Stimulated activated CD8-positive, alpha-beta memory T cell treated with anti-CD3 and anti-CD28 coated beads, Interleukin-7, amount 100 ng/mL, for 24 hours (primary cell): Measurements from ENCODE around the gene ACAP2.
"Not testable (repeated sequence)": the region's sequence is repeated elsewhere in the genome, so short reads cannot be mapped to it uniquely, and the experiment has no call there.

Source experiments
- DNase-seq: peaks from one replicate; pipeline ENCODE4 v3.0.0-alpha.2; 2020; ENCODE audit warnings: low read depth

ACAP2 gene

DNA sequence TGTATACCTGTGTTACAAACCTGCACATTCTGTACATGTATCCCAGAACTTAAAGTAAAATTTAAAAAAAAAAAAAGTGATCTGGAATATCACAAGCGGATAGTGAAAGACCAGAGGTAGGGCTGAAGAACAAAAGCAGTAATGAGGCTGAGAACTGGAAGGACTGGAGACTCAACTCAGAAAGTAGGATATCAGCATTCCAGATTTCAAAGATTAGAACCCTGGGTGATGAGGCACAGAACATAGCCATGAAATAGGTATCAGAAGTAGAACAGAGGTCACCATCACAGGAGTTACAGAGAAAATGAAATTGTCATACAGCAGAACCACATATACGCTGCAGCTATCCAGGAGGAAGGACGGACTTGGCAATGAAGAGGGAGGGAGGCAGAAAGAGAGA, 56.1 kb downstream of the ACAP2 start:
- no peak for DNase-seq

DNA sequence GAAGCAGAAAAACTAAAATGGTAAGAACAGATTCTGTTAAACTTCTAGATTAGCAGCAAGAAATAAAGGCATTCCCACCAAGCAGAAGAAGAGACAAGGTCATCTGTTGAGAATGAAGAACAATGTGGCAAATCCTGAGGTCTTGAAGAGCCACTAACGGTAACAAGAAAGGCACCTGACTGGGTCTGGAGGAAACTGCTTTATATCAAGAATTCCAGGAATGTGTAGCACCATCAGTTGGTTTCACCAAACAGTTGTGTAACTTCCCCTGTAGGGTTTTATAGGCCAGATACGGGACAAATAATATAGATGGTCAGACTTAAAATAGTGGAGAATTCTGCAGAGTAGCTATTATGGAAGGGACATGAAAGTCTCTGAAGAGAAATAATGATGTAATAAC, 57.3 kb downstream of the ACAP2 start:
- no peak for DNase-seq

GRCh38 chr3:195384952-195385351, 57.9 kb downstream of the ACAP2 start:
- DNase-seq, result no peak

GRCh38 chr3:195372220-195372619, 70.6 kb downstream of the ACAP2 start:
- DNase-seq, result no peak

GRCh38 chr3:195366200-195366925, 76.5 kb downstream of the ACAP2 start:
- DNase-seq, result no peak

DNA sequence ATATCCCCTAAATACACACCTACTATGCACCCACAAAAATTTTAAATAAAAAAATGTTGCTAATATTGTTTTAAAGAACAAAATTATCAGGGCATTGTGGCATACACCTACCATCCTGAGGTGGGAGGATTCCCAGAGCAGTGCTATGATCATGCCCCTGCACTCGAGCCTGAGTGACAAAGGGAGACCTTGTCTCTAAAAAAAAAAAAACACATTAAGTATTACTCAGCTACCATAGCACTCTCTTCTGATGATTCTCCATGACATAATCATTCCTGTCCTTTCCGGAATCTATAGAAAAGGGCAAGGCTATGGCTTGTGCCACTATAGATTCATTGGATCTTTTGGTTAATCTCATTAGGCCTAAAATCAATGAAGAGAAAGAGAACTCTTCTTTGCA, 77.4 kb downstream of the ACAP2 start:
- no peak for DNase-seq

DNA sequence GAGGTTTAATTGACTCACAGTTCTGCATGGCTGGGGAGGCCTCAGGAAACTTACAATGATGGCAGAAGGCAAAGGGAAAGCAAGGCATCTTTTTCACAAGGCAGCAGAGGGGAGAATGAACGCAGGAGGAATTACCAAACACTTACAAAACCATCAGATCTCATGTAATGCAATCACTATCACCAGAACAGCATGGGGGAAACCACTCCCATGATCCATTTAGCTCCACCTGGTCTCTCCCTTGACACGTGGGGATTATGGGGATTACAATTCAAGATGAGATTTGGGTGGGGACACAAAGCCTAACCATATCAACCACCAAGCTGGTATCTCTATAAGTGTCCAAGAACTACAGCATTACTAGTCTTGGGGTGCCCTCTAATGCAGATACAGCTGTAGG, 85.0 kb downstream of the ACAP2 start:
- not testable (repeated sequence) for DNase-seq

GRCh38 chr3:195356151-195357086, 86.4 kb downstream of the ACAP2 start:
- DNase-seq, result no peak

GRCh38 chr3:195354009-195354408, 88.8 kb downstream of the ACAP2 start:
- DNase-seq, result not testable (repeated sequence)

DNA sequence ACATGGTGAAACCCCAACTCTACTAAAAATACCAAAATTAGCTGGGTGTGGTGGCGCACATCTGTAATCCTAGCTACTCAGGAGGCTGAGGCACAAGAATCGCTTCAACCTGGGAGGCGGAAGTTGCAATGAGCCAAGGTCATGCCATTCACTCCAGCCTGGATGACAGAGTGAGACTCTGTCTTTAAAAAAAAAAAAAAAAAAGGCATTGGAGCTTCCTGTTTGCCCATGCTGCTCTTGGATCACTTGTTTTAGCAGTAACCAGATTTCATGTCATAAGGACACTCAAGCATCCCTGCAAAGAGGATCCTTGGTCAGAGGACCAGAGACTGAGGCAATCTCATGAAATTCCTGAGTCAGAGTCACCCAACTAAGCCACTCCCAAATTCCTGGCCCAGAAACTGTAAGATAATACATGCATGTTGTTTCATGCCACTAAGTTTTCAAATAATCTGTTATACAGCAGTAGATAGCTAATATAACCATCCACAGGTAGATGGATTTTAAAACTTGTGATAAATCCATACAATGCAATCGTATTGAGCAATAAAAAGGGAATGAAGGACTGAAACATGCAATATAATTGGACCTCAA, 89.8 kb downstream of the ACAP2 start:
- DNase-seq, result no peak

DNA sequence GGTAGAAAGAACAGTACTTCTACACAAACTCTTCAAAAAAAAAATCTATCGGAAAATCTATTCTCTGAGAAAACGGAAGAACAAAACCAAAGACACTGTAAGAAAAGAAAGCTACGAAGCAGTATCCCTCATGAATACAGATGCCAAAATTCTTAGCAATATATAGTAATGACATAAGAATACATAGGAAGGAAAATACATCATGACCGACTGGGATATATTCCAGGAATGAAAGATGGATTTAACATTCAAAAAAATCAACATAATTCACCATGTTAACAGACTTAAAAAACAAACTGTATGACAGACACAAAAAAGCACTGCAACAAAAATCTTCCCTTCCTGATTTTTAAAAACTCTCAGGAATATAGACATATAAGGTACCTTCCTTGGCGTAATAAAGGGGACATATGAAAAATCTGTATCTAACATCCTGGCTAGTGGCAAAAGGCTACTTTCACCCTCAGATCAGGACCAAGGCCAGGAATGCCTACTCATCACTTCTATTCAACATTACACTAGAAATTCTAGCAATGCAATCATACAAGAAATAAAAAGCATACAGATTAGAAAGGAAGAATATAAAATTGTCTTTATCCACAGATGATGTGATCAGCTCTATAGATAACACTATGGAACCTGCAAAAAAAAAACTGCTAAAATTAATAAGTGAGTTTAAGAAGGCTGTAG, 94.2 kb downstream of the ACAP2 start:
- DNase-seq, result no peak

DNA sequence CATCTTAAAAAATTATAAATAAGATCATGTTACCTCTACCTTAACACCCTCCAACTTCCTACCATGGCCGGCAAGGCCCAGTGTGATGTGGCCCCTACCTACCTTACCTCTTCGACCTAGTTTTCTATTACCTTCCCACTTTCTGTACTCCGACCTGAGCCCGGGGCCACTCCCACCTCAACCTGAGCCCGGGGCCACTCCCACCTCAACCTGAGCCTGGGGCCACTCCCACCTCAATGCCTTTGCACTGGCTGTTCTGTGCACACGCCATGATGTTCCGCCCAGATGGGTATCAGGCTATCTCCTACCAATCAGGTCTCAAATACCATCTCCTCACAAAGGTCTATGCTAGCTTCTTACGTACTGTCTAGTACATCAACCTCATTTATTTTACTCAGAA, 105.1 kb downstream of the ACAP2 start:
- no peak for DNase-seq

DNA sequence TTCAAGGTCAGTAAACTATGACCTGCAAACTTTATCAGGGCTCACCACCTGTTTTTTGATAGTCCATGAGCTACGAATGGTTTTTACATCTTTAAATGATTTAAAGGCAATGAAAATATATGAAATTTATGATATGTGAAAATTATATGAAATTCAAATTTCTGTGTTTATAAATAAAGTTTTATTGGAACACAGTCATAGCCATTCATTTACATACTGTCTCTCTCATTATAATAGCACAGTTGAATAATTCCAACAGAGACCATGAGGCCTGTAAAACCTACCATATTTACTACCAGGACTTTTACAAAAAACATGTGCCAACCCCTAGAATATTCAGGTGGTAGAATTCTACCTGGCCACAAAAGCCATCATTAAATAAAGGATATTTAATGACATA, 107.9 kb downstream of the ACAP2 start:
- no peak for DNase-seq

DNA sequence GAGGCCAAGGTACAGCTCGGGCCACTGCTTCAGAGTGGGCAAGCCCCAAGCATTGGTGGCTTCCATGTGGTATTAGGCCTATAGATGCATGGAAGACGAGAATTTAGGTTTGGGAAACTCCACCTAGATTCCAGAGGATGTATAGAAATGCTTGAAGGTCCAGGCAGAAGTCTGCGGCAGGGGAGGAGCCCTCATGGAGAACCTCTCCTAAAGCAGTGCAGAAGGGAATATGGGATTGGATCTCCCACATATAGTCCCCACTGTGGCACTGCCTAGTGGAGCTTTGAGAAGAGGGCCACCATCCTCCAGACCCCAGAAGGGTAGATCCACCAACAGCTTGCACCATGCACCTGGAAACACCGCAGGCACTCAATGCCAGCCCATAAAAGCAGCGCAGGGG, 123.8 kb downstream of the ACAP2 start:
- no peak for DNase-seq

DNA sequence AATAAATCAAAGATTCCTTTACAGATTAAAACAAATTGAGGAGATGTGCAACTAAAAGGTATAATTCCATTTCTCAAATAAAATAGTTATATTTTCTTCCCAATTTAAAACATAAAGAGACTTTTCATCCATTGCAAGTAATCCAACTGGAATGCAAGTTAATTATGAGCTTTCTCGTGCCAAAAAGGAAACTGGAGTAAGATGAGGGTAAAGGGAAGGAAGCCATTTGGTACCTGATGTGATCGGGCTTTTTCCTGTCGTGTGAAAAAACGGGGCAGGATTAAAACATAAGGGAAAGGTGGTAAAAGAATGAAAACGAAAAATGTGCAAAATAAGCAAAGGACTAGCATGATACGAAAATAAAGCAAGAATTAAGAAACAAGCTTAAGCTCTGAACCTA, 130.1 kb downstream of the ACAP2 start:
- no peak for DNase-seq

DNA sequence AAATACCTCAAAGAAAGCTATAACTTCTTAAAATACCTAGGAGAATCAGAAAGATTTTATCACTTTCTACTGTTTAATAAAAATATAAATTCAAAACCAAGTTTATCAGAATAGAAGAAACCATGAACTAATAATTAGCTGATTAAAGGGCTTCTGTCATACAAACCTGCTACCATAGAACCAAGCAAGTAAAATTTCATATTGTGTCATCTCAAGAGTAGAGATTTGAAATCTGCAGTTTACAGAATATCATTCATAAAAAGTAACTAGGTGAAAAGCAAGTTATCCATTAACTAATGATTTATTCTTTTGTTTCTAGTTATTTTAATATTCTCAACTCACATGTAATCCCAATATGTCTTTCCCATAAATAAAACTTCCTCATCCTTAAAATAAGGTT, 135.1 kb downstream of the ACAP2 start:
- DNase-seq, result no peak

DNA sequence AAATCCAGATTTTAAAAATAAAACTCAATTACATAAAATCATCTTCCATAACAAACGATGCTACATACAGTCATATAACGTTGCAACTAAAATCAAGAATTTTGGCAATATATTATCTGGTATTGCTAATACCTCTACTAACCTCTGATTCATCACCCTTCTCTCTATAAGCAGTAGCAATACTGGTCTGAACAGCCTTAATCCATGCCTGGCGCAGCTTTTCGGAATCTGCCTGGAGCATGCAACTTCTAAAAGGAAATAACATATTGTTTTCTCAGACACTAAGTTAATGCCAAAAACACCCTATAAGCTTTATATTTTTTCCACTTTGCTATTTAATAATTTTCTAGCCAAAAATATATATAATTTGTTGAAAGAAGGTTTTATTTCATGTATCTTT, 136.5 kb downstream of the ACAP2 start:
- no peak for DNase-seq

- DNase-seq, result no peak
These were observed 140.4 kb downstream of the ACAP2 start for GRCh38 chr3:195302431-195302830.

DNA sequence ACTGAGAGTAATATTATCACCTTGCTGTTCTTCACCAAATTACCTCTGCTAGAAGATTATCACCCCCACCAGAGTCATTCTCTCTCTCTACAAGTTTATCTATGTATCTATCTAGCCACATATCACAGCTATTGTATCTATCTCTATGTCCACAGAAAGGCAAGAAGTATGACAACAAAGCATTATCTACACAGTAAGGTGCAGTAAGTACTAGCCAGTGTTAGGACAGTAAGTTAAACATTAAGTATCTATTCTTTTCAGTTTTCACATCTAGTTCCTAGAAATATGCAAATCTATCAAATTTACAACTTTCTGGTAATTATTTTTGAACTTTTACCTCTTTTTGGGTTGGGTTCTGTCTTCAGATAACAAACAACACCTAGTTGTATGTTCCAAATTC, 145.4 kb downstream of the ACAP2 start:
- no peak for DNase-seq

DNA sequence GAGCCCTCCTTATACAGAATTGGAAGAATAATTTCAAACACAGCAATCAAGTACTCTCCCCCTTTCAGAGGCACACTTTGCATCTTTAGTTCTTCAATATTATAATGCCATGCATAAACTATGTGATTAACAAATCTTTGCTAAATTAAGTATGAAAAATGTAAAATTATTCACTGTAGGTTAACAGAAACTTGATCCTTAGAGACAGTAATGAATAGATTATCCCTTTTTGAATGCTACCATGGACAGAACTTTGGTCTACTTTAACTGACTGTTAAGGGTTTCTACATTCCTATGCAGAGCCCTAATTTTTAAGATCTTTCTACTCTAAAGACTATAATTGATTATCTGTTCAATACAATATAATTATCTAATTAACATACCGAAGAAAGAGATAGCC, 146.2 kb downstream of the ACAP2 start:
- no peak for DNase-seq

GRCh38 chr3:195291121-195291520, 151.7 kb downstream of the ACAP2 start:
- no peak for DNase-seq

DNA sequence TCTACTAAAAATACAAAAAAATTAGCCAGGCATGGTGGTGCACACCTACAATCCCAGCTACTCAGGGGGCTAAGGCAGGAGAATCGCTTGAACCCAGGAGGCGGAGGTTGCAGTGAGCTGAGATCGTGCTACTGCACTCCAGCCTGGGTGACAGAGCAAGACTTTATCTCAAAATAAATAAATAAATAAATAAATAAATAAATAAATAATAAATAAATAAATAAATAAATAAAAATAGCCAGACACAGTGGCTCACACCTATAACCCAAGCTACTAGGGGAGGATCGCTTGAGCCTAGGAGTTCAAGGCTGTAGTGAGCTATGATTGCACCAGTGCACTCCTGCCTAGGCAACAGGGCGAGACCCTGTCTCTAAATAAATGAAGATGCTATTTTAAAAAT, 152.2 kb downstream of the ACAP2 start:
- not testable (repeated sequence) for DNase-seq
